GM23338 (cell line): Measurements from ENCODE around the gene OR1D5.

ENCODE experiments used
- CREB1 ChIP-seq: fragments of 250-450 bp; sonication (Bioruptor Pico); IDR thresholded peaks from 2 replicates; pipeline ENCODE4 v1.5.0; 2020; ENCODE audit warnings: low read depth, mild to moderate bottlenecking, moderate library complexity
- EZH2 ChIP-seq: fragments of 200-600 bp; sonication (generic); IDR thresholded peaks from one replicate; pipeline ENCODE4 v1.8.0; 2017; ENCODE audit warnings: antibody characterized with exemption, mild to moderate bottlenecking, low read depth; ENCODE audit not compliant: unreplicated experiment
- JUNB ChIP-seq: IDR thresholded peaks from one replicate; pipeline ENCODE4 v1.6.1; 2016; ENCODE audit warnings: antibody characterized with exemption; ENCODE audit not compliant: unreplicated experiment
- POLR2AphosphoS5 ChIP-seq: IDR thresholded peaks from 2 replicates; pipeline ENCODE4 v1.6.1; 2016; ENCODE audit warnings: antibody characterized with exemption, low read depth
- ZNF331 ChIP-seq: fragments of 250-450 bp; sonication (Bioruptor Pico); IDR thresholded peaks from 2 replicates; pipeline ENCODE4 v1.5.0; 2020; ENCODE audit warnings: low read depth, mild to moderate bottlenecking, moderate library complexity
- TF ChIP-seq, protein P1 (sequence below), 2 experiments: fragments of 200-600 bp in 1 of 2; sonication (generic) in 1 of 2; conservative IDR thresholded peaks; 2 replicates each; pipeline versions ENCODE4 v1.5.1 to v1.6.1; 2016 to 2017; ENCODE audit warnings: antibody characterized with exemption in 2 of 2, low read depth in 2 of 2, mild to moderate bottlenecking in 2 of 2, moderate library complexity in 1 of 2
- TF ChIP-seq, protein P2 (sequence below): IDR thresholded peaks from one replicate; pipeline ENCODE4 v1.6.1; 2018; ENCODE audit warnings: antibody characterized with exemption; ENCODE audit not compliant: unreplicated experiment
- TF ChIP-seq, protein P3 (sequence below): fragments of 250-450 bp; sonication (Bioruptor Pico); IDR thresholded peaks from 2 replicates; pipeline ENCODE4 v1.5.0; 2020; ENCODE audit warnings: mild to moderate bottlenecking, moderate library complexity

DNA sequence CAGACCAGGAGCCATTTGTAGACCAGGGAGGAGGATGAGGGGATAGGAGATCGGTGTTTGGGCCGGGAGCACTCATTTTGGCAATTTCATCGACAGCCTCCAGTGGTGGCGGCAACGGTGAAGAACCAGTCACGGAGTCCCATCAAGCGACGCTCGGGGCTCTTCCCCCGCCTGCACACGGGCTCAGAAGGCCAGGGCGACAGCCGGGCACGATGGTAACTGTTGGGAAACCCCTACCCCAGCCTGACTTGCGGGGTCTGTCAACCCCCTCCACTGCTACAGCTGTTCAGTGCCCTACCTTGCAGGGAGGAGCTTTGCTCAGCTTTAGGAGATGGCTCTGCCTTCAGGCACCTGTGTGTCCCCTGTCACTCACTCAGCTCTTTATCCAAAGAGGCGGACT is 43.0 kb downstream of the OR1D5 start:
- no peak for TF ChIP-seq EZH2
- TF ChIP-seq POLR2AphosphoS5 = no peak
- TF ChIP-seq, protein P1, sequence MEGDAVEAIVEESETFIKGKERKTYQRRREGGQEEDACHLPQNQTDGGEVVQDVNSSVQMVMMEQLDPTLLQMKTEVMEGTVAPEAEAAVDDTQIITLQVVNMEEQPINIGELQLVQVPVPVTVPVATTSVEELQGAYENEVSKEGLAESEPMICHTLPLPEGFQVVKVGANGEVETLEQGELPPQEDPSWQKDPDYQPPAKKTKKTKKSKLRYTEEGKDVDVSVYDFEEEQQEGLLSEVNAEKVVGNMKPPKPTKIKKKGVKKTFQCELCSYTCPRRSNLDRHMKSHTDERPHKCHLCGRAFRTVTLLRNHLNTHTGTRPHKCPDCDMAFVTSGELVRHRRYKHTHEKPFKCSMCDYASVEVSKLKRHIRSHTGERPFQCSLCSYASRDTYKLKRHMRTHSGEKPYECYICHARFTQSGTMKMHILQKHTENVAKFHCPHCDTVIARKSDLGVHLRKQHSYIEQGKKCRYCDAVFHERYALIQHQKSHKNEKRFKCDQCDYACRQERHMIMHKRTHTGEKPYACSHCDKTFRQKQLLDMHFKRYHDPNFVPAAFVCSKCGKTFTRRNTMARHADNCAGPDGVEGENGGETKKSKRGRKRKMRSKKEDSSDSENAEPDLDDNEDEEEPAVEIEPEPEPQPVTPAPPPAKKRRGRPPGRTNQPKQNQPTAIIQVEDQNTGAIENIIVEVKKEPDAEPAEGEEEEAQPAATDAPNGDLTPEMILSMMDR (conservative IDR thresholded peaks at IDR 0.05; ENCODE audit: low read depth in 2 of 2) = no peak
- no peak for TF ChIP-seq JUNB
- TF ChIP-seq, protein P2, sequence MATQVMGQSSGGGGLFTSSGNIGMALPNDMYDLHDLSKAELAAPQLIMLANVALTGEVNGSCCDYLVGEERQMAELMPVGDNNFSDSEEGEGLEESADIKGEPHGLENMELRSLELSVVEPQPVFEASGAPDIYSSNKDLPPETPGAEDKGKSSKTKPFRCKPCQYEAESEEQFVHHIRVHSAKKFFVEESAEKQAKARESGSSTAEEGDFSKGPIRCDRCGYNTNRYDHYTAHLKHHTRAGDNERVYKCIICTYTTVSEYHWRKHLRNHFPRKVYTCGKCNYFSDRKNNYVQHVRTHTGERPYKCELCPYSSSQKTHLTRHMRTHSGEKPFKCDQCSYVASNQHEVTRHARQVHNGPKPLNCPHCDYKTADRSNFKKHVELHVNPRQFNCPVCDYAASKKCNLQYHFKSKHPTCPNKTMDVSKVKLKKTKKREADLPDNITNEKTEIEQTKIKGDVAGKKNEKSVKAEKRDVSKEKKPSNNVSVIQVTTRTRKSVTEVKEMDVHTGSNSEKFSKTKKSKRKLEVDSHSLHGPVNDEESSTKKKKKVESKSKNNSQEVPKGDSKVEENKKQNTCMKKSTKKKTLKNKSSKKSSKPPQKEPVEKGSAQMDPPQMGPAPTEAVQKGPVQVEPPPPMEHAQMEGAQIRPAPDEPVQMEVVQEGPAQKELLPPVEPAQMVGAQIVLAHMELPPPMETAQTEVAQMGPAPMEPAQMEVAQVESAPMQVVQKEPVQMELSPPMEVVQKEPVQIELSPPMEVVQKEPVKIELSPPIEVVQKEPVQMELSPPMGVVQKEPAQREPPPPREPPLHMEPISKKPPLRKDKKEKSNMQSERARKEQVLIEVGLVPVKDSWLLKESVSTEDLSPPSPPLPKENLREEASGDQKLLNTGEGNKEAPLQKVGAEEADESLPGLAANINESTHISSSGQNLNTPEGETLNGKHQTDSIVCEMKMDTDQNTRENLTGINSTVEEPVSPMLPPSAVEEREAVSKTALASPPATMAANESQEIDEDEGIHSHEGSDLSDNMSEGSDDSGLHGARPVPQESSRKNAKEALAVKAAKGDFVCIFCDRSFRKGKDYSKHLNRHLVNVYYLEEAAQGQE = no peak
- no peak for TF ChIP-seq ZNF331
- no peak for TF ChIP-seq CREB1 (CRISPR knock-in tag)
- TF ChIP-seq, protein P3, sequence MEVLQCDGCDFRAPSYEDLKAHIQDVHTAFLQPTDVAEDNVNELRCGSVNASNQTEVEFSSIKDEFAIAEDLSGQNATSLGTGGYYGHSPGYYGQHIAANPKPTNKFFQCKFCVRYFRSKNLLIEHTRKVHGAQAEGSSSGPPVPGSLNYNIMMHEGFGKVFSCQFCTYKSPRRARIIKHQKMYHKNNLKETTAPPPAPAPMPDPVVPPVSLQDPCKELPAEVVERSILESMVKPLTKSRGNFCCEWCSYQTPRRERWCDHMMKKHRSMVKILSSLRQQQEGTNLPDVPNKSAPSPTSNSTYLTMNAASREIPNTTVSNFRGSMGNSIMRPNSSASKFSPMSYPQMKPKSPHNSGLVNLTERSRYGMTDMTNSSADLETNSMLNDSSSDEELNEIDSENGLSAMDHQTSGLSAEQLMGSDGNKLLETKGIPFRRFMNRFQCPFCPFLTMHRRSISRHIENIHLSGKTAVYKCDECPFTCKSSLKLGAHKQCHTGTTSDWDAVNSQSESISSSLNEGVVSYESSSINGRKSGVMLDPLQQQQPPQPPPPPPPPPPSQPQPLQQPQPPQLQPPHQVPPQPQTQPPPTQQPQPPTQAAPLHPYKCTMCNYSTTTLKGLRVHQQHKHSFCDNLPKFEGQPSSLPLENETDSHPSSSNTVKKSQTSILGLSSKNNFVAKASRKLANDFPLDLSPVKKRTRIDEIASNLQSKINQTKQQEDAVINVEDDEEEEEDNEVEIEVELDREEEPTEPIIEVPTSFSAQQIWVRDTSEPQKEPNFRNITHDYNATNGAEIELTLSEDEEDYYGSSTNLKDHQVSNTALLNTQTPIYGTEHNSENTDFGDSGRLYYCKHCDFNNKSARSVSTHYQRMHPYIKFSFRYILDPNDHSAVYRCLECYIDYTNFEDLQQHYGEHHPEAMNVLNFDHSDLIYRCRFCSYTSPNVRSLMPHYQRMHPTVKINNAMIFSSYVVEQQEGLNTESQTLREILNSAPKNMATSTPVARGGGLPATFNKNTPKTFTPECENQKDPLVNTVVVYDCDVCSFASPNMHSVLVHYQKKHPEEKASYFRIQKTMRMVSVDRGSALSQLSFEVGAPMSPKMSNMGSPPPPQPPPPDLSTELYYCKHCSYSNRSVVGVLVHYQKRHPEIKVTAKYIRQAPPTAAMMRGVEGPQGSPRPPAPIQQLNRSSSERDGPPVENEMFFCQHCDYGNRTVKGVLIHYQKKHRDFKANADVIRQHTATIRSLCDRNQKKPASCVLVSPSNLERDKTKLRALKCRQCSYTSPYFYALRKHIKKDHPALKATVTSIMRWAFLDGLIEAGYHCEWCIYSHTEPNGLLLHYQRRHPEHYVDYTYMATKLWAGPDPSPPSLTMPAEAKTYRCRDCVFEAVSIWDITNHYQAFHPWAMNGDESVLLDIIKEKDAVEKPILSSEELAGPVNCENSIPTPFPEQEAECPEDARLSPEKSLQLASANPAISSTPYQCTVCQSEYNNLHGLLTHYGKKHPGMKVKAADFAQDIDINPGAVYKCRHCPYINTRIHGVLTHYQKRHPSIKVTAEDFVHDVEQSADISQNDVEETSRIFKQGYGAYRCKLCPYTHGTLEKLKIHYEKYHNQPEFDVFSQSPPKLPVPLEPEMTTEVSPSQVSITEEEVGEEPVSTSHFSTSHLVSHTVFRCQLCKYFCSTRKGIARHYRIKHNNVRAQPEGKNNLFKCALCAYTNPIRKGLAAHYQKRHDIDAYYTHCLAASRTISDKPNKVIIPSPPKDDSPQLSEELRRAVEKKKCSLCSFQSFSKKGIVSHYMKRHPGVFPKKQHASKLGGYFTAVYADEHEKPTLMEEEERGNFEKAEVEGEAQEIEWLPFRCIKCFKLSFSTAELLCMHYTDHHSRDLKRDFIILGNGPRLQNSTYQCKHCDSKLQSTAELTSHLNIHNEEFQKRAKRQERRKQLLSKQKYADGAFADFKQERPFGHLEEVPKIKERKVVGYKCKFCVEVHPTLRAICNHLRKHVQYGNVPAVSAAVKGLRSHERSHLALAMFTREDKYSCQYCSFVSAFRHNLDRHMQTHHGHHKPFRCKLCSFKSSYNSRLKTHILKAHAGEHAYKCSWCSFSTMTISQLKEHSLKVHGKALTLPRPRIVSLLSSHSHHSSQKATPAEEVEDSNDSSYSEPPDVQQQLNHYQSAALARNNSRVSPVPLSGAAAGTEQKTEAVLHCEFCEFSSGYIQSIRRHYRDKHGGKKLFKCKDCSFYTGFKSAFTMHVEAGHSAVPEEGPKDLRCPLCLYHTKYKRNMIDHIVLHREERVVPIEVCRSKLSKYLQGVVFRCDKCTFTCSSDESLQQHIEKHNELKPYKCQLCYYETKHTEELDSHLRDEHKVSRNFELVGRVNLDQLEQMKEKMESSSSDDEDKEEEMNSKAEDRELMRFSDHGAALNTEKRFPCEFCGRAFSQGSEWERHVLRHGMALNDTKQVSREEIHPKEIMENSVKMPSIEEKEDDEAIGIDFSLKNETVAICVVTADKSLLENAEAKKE (CRISPR knock-in tag) = no peak
